Uterus (tissue), 4 donors: Measurements from ENCODE around the gene TP53I11. TPM values are rescaled to one million over a fixed set of nuclear protein-coding genes. Genes with fewer than 3 reads are reported as not detected.

Experiments used
- DNase-seq, 2 donors: peaks; one replicate each; pipeline ENCODE4 v3.0.0-alpha.2; 2019 to 2020
- H3K27ac ChIP-seq, 2 donors: fragments of 200-600 bp; sonication (generic); 1 replicate in 1 of 2; 2 replicates in 1 of 2; pipeline ENCODE4 v1.5.1; 2016 to 2018
- H3K27me3 ChIP-seq, 2 donors: fragments of 200-600 bp; sonication (generic); one replicate each; pipeline ENCODE4 v1.5.1; 2018 to 2019; ENCODE audit warnings: control low read depth in 1 of 2
- H3K36me3 ChIP-seq, 2 donors: fragments of 200-600 bp; sonication (generic); one replicate each; pipeline ENCODE4 v1.5.1; 2019; ENCODE audit warnings: control low read depth in 1 of 2
- H3K4me1 ChIP-seq, 2 donors: fragments of 200-600 bp; sonication (generic); one replicate each; pipeline ENCODE4 v1.5.1; 2018 to 2019; ENCODE audit warnings: control low read depth in 1 of 2
- H3K4me3 ChIP-seq, 2 donors: fragments of 200-600 bp; sonication (generic); 1 replicate in 1 of 2; 2 replicates in 1 of 2; pipeline ENCODE4 v1.5.1; 2018 to 2019; ENCODE audit warnings: mild to moderate bottlenecking in 1 of 2
- H3K9me3 ChIP-seq, 2 donors: fragments of 200-600 bp; sonication (generic); one replicate each; pipeline ENCODE4 v1.5.1; 2019; ENCODE audit warnings: control low read depth in 1 of 2
- CTCF ChIP-seq, 4 experiments: fragments of 200-600 bp in 2 of 4; fragments of 450-650 bp in 2 of 4; sonication (generic) in 2 of 4; IDR thresholded peaks; one replicate each; pipeline ENCODE4 v1.5.1; 2016 to 2019; ENCODE audit warnings: antibody characterized with exemption in 4 of 4, mild to moderate bottlenecking in 2 of 4, moderate library complexity in 1 of 4
- POLR2A ChIP-seq, 2 donors: fragments of 450-650 bp; IDR thresholded peaks; one replicate each; pipeline ENCODE4 v1.6.1; 2016; ENCODE audit warnings: antibody characterized with exemption in 2 of 2, mild to moderate bottlenecking in 1 of 2, moderate library complexity in 1 of 2
- intact Hi-C: fragments of 100-400 bp; cut with DNase I; formaldehyde crosslinking; loops from one replicate; pipeline ENCODE4 v1.15.1; 2023; ENCODE audit warnings: low total_unique reads
- total RNA-seq, 4 donors: library from RNA; depleted of rRNA in 3 of 4; stranded (reverse); fragments of >200 nt in 3 of 4; gene quantifications; one replicate each; pipeline versions ENCODE4 v1.1.0 to v1.2.4, GENCODE V29; 2014 to 2023
- donor health status: DM: yes; HTN: yes; CAD: no.

The TP53I11 gene
- total RNA-seq, 4 donors from 2014 or later = 3.8 to 53.9 (median 17.5) TPM

DNA sequence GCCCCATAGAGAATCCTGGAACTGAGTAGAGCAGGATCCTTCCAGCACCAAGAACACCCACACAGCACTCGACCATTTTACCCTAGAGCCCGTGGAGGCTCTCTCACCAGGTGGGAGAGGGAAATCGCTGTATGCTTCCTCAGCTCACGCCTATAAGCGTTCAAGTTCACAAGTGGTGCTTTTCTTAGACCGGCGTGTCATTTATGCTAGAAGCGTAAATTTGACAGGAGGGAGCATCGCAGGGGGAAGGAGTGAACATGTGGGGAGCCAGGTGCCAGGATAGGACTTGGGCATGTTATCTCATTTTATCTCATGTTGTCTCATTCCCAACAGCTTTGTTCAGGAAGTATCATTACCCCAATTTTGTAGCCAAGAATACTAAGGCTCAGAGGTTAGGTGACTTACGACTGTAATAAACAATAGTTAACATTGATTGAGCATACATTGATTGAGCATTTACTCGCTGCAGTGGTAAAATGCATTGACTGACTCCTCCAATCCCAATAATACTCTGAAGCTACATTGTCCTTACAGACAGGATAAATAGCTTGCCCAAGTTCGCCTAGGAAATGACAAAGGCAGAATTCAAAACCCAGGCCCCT, 19.1 kb upstream of the TP53I11 start:
- H3K4me3 ChIP-seq = no peak overlapping the region
- no peaks in the 10 kb centered on the region for H3K36me3 ChIP-seq
- no peaks in the 10 kb centered on the region for H3K4me1 ChIP-seq
- DNase-seq = no peak
- no peaks in the 10 kb centered on the region for H3K9me3 ChIP-seq
- no peak overlapping the region for H3K27ac ChIP-seq
- no peak for TF ChIP-seq POLR2A (IDR thresholded peaks at IDR 0.05)
- intact Hi-C loops = no loop called here
- no peaks in the 10 kb centered on the region for H3K27me3 ChIP-seq

GRCh38 chr11:44968510-44968909, 17.8 kb upstream of the TP53I11 start:
- Histone ChIP-seq H3K9me3 (no peaks in the 10 kb centered on the region), H3K4me1 (no peaks in the 10 kb centered on the region), H3K36me3 (no peaks in the 10 kb centered on the region), H3K27me3 (no peaks in the 10 kb centered on the region), H3K4me3 (no peak overlapping the region), H3K27ac (no peak overlapping the region)
- intact Hi-C loops = no loop called here
- TF ChIP-seq POLR2A (IDR thresholded peaks at IDR 0.05) (no peak), CTCF (IDR thresholded peaks at IDR 0.05) (no peak)
- DNase-seq = no peak

GRCh38 chr11:44967930-44968496, 17.3 kb upstream of the TP53I11 start:
- Histone ChIP-seq H3K4me1 (no peaks in the 10 kb centered on the region), H3K27me3 (no peaks in the 10 kb centered on the region), H3K4me3 (no peak overlapping the region), H3K36me3 (no peaks in the 10 kb centered on the region), H3K9me3 (no peaks in the 10 kb centered on the region), H3K27ac (no peak overlapping the region)
- intact Hi-C loops = no loop called here
- DNase-seq = no peak
- TF ChIP-seq CTCF (IDR thresholded peaks at IDR 0.05) (no peak), POLR2A (IDR thresholded peaks at IDR 0.05) (no peak)

DNA sequence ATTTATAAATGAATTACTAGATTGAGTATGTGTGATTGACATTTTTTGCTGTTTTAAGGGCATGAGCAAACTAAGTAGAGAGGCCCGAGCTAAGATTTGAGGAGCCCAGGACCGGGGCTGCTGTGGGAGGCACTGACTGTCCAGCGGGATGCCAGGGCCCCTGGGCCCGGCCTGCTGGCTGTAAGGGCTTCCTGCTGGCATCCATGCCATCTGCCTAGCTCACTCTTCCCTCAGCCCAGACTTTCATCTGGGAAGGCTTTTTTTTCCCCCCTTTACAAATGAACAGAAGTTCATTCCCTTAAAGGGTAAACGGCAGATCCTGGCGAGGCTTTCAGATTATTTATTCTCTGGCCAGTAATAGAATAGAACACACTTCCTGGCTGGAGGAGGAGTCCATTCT, 16.0 kb upstream of the TP53I11 start:
- no peak for DNase-seq
- TF ChIP-seq POLR2A (IDR thresholded peaks at IDR 0.05) = no peak
- no peak for TF ChIP-seq CTCF (IDR thresholded peaks at IDR 0.05)
- Histone ChIP-seq H3K4me1 (no peaks in the 10 kb centered on the region), H3K36me3 (no peaks in the 10 kb centered on the region), H3K27me3 (no peaks in the 10 kb centered on the region), H3K4me3 (no peak overlapping the region), H3K27ac (no peak overlapping the region), H3K9me3 (no peaks in the 10 kb centered on the region)
- intact Hi-C loops = no loop called here

DNA sequence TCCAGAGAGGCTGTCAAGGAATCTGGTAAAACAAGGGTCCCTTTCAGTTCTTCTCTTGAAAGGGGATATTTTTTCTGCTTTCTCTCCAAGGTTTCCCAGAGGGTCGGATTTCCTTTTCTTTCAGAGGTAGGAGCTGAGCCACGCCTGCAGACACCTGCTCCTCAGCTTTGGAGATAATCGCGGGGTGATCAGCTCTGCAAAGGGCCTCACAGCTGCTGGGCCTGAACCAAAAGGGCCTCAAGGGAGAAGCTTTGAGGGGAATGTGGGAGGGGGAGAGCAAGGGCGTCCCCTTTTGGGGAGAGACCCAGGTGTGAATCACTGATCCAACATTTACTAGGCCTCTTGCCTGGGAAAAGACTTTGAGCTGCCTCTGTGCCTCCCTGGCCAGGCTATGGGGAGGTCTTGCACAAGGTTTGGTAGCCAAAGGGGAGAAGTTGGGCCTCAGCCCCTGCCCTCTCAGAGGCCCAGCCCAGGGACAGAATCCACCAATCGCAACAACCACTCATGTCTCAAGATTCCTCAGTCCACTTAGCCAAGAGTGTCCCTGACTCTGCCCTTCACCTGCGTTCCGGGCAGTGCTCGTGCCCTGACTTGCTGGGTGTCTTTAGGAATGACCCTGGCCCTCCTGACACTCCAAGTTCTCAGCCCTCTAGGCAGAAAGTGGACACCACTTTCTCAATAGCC, 14.0 kb upstream of the TP53I11 start:
- H3K9me3 ChIP-seq = no peaks in the 10 kb centered on the region
- no peaks in the 10 kb centered on the region for H3K27me3 ChIP-seq
- DNase-seq = no peak
- TF ChIP-seq POLR2A (IDR thresholded peaks at IDR 0.05) = no peak
- no peak for TF ChIP-seq CTCF (IDR thresholded peaks at IDR 0.05)
- no peak overlapping the region for H3K27ac ChIP-seq
- no peaks in the 10 kb centered on the region for H3K4me1 ChIP-seq
- H3K4me3 ChIP-seq = no peak overlapping the region
- intact Hi-C loops = no loop called here
- no peaks in the 10 kb centered on the region for H3K36me3 ChIP-seq
